ENCODE results near the gene ENTPD5.
"Not testable (repeated sequence)": the region's sequence is repeated elsewhere in the genome, so short reads cannot be mapped to it uniquely, and the experiment has no call there.

Gene ENTPD5

GRCh38 chr14:74018586-74019407 is at the start of gene ENTPD5, which contains the start of gene BBOF1:
ENTPD5 (minus strand) TSS chr14:74019288; CDS start chr14:73988102, 31,186 bp downstream.
BBOF1 (plus strand) TSS chr14:74019349; CDS start chr14:74019479, 130 bp downstream.
- peak; percentile 88 to 89 for DNase-seq

GRCh38 chr14:74065746-74066575 is 46.9 kb upstream of the ENTPD5 start:
- DNase-seq = no peak

GRCh38 chr14:74064883-74065282 is 45.8 kb upstream of the ENTPD5 start:
- DNase-seq = no peak

- no peak for DNase-seq
Measured at GRCh38 chr14:74064426-74064825, 45.3 kb upstream of the ENTPD5 start.

GRCh38 chr14:74062809-74063150 is 43.7 kb upstream of the ENTPD5 start:
- DNase-seq = no peak

- no peak for DNase-seq
Measured at GRCh38 chr14:74049876-74050495, 30.9 kb upstream of the ENTPD5 start.

GRCh38 chr14:74048281-74048680 is 29.2 kb upstream of the ENTPD5 start:
- DNase-seq = no peak

- DNase-seq = no peak
Measured at GRCh38 chr14:74045522-74045921, 26.4 kb upstream of the ENTPD5 start.

GRCh38 chr14:74042296-74042695 is 23.2 kb upstream of the ENTPD5 start:
- DNase-seq = no peak

GRCh38 chr14:74038020-74038859 is 19.2 kb upstream of the ENTPD5 start:
- peak in 1 of 2 donors; percentile 71 for DNase-seq

- DNase-seq = no peak
Measured at GRCh38 chr14:74035556-74035955, 16.5 kb upstream of the ENTPD5 start.

- DNase-seq = no peak
Measured at GRCh38 chr14:74034572-74034971, 15.5 kb upstream of the ENTPD5 start.

- DNase-seq = no peak
Measured at GRCh38 chr14:74029136-74029535, 10.0 kb upstream of the ENTPD5 start.

GRCh38 chr14:74022346-74022745 is 3.3 kb upstream of the ENTPD5 start:
- no peak for DNase-seq

- no peak for DNase-seq
Measured at GRCh38 chr14:74019408-74020137, 485 bp upstream of the ENTPD5 start.

GRCh38 chr14:74018174-74018585 is 908 bp downstream of the ENTPD5 start:
- DNase-seq = peak in 1 of 2 donors; percentile 8

GRCh38 chr14:74015963-74016362 is 3.1 kb downstream of the ENTPD5 start:
- DNase-seq = no peak

- no peak for DNase-seq
Measured at GRCh38 chr14:74015176-74015575, 3.9 kb downstream of the ENTPD5 start.

- no peak for DNase-seq
Measured at GRCh38 chr14:74014299-74014698, 4.8 kb downstream of the ENTPD5 start.

GRCh38 chr14:74008843-74009499 is 10.1 kb downstream of the ENTPD5 start:
- DNase-seq = no peak

- DNase-seq = not testable (repeated sequence)
Measured at GRCh38 chr14:74005664-74006063, 13.4 kb downstream of the ENTPD5 start.

Data from CD4-positive, alpha-beta T cell treated with Interleukin-1 beta for 1 hour (primary cell).